H9 (cell line): Measurements from ENCODE around the gene SLC16A7. TPM values are rescaled to one million over a fixed set of nuclear protein-coding genes. Genes with fewer than 3 reads are reported as not detected.

Experiments used
- DNase-seq: peaks from one replicate; pipeline ENCODE4 v3.0.0-alpha.2; 2017
- H2AFZ ChIP-seq: one replicate; pipeline ENCODE4 v1.6.1; 2013; ENCODE audit warnings: mild to moderate bottlenecking, low read length, control low read depth, moderate library complexity
- H2AK5ac ChIP-seq: 2 replicates; pipeline ENCODE4 v1.6.1; 2013; ENCODE audit warnings: low read length, control low read depth, mixed read lengths; ENCODE audit not compliant: insufficient read length
- H2BK120ac ChIP-seq: one replicate; pipeline ENCODE4 v1.6.1; 2013; ENCODE audit warnings: low read depth, mild to moderate bottlenecking, low read length, control low read depth, inconsistent platforms; ENCODE audit not compliant: poor library complexity, severe bottlenecking
- H2BK12ac ChIP-seq: 2 replicates; pipeline ENCODE4 v1.6.1; 2013; ENCODE audit warnings: low read length, control low read depth, mixed read lengths, low read depth; ENCODE audit not compliant: insufficient read length
- H2BK15ac ChIP-seq: 2 replicates; pipeline ENCODE4 v1.6.1; 2013; ENCODE audit warnings: low read depth, low read length, control low read depth
- H2BK20ac ChIP-seq: one replicate; pipeline ENCODE4 v1.6.1; 2013; ENCODE audit warnings: low read depth, mild to moderate bottlenecking, low read length, control low read depth, inconsistent platforms; ENCODE audit not compliant: poor library complexity, severe bottlenecking
- H2BK5ac ChIP-seq: 2 replicates; pipeline ENCODE4 v1.6.1; 2013; ENCODE audit warnings: low read length, control low read depth, mixed read lengths; ENCODE audit not compliant: insufficient read length
- H3K14ac ChIP-seq: 2 replicates; pipeline ENCODE4 v1.6.1; 2013; ENCODE audit warnings: low read length, control low read depth; ENCODE audit not compliant: insufficient read depth
- H3K18ac ChIP-seq: 2 replicates; pipeline ENCODE4 v1.6.1; 2013; ENCODE audit warnings: low read depth, mild to moderate bottlenecking, mixed read lengths, low read length, control low read depth; ENCODE audit not compliant: insufficient read length
- H3K23ac ChIP-seq: 2 replicates; pipeline ENCODE4 v1.6.1; 2013; ENCODE audit warnings: low read length, control low read depth, mixed read lengths, low read depth; ENCODE audit not compliant: insufficient read length
- H3K23me2 ChIP-seq: 2 replicates; pipeline ENCODE4 v1.6.1; 2013; ENCODE audit warnings: low read depth, mild to moderate bottlenecking, mixed read lengths, low read length, control low read depth; ENCODE audit not compliant: insufficient read length, poor library complexity, severe bottlenecking
- H3K27ac ChIP-seq: 2 replicates; pipeline ENCODE4 v1.5.1; 2013; ENCODE audit warnings: low read length, control low read depth, mixed read lengths, low read depth; ENCODE audit not compliant: insufficient read length
- H3K27me3 ChIP-seq: 2 replicates; pipeline ENCODE4 v1.6.1; 2013; ENCODE audit warnings: low read length, control low read depth, inconsistent platforms; ENCODE audit not compliant: insufficient read depth
- H3K4ac ChIP-seq: 2 replicates; pipeline ENCODE4 v1.6.1; 2013; ENCODE audit warnings: low read depth, mild to moderate bottlenecking, control low read depth, inconsistent platforms, low read length, moderate library complexity
- H3K4me1 ChIP-seq: 2 replicates; pipeline ENCODE4 v1.6.1; 2013; ENCODE audit warnings: low read length, control low read depth, inconsistent platforms; ENCODE audit not compliant: insufficient read depth
- H3K4me2 ChIP-seq: 2 replicates; pipeline ENCODE4 v1.6.1; 2013; ENCODE audit warnings: low read length, control low read depth, mixed read lengths; ENCODE audit not compliant: insufficient read length, insufficient read depth
- H3K56ac ChIP-seq: 2 replicates; pipeline ENCODE4 v1.6.1; 2013; ENCODE audit warnings: low read depth, mild to moderate bottlenecking, mixed read lengths, low read length, control low read depth; ENCODE audit not compliant: insufficient read length
- H3K79me1 ChIP-seq: 2 replicates; pipeline ENCODE4 v1.6.1; 2013; ENCODE audit warnings: low read depth, mild to moderate bottlenecking, moderate library complexity, low read length, control low read depth, inconsistent platforms; ENCODE audit not compliant: insufficient read depth, poor library complexity, severe bottlenecking
- H3K79me2 ChIP-seq: 2 replicates; pipeline ENCODE4 v1.6.1; 2013; ENCODE audit warnings: low read length, control low read depth, inconsistent platforms; ENCODE audit not compliant: insufficient read depth
- H3K9ac ChIP-seq: 2 replicates; pipeline ENCODE4 v1.6.1; 2013; ENCODE audit warnings: low read length, control low read depth, mixed read lengths; ENCODE audit not compliant: insufficient read length; ENCODE audit errors: extremely low read depth
- H3K9me3 ChIP-seq: one replicate; pipeline ENCODE4 v1.6.1; 2013; ENCODE audit warnings: low read depth, low read length, inconsistent platforms; ENCODE audit not compliant: control insufficient read depth
- H3T11ph ChIP-seq: one replicate; pipeline ENCODE4 v1.6.1; 2013; ENCODE audit warnings: mild to moderate bottlenecking, low read length, control low read depth, inconsistent platforms
- H4K20me1 ChIP-seq: one replicate; pipeline ENCODE4 v1.6.1; 2013; ENCODE audit not compliant: control insufficient read depth, insufficient read length, insufficient read depth
- H4K5ac ChIP-seq: 2 replicates; pipeline ENCODE4 v1.6.1; 2013; ENCODE audit warnings: low read depth, mild to moderate bottlenecking, mixed read lengths, low read length, control low read depth; ENCODE audit not compliant: insufficient read length
- H4K8ac ChIP-seq: replicated peaks from 2 replicates; pipeline ENCODE4 v1.6.1; 2013; ENCODE audit warnings: low read length, control low read depth, mixed read lengths, low read depth; ENCODE audit not compliant: insufficient read length
- H4K91ac ChIP-seq: 2 replicates; pipeline ENCODE4 v1.6.1; 2013; ENCODE audit warnings: low read depth, mild to moderate bottlenecking, moderate library complexity, mixed read lengths, low read length, control low read depth; ENCODE audit not compliant: insufficient read length
- H3K27ac Mint-ChIP-seq, 3 experiments: 2 replicates in 2 of 3; 3 replicates in 1 of 3; pipeline ENCODE4 v1.8.0; 2020 to 2021; ENCODE audit warnings: mixed read lengths in 3 of 3, mild to moderate bottlenecking in 1 of 3, moderate library complexity in 1 of 3
- H3K27me3 Mint-ChIP-seq: 2 replicates; pipeline ENCODE4 v1.8.0; 2021; ENCODE audit warnings: low read depth, mild to moderate bottlenecking, moderate library complexity, mixed read lengths
- H3K36me3 Mint-ChIP-seq, 3 experiments: 2 replicates in 2 of 3; 3 replicates in 1 of 3; pipeline ENCODE4 v1.8.0; 2020 to 2021; ENCODE audit warnings: low read depth in 3 of 3, mixed read lengths in 3 of 3; ENCODE audit not compliant: insufficient read depth in 1 of 3
- H3K4me1 Mint-ChIP-seq, 2 experiments: 2 replicates each; pipeline ENCODE4 v1.8.0; 2020; ENCODE audit warnings: mixed read lengths in 2 of 2
- H3K4me3 Mint-ChIP-seq, 2 experiments: 2 replicates in 1 of 2; 3 replicates in 1 of 2; pipeline ENCODE4 v1.8.0; 2020 to 2021; ENCODE audit warnings: mild to moderate bottlenecking in 2 of 2, mixed read lengths in 2 of 2, moderate library complexity in 1 of 2
- H3K9me3 Mint-ChIP-seq, 2 experiments: 2 replicates in 1 of 2; 3 replicates in 1 of 2; pipeline ENCODE4 v1.8.0; 2020; ENCODE audit warnings: mild to moderate bottlenecking in 2 of 2, mixed read lengths in 2 of 2, moderate library complexity in 1 of 2
- CTCF ChIP-seq: fragments of 200-600 bp; sonication (generic); conservative IDR thresholded peaks from 3 replicates; pipeline ENCODE4 v1.8.0; 2021; ENCODE audit warnings: antibody characterized with exemption, mild to moderate bottlenecking
- WGBS: extraction: QIAGEN DNeasy Blood & Tissue Kit; methylation state at CpG from one replicate; pipeline ENCODE4 v1.1.7; 2013; ENCODE audit warnings: missing lambda C conversion rate, low lambda C conversion rate, mixed read lengths; ENCODE audit not compliant: insufficient read length; ENCODE audit errors: extremely low coverage; 5-methylcytosine and 5-hydroxymethylcytosine counted together
- total RNA-seq: library from RNA; stranded (reverse); gene quantifications from 2 replicates; pipeline ENCODE4 v1.2.1, GENCODE V29; 2021

The SLC16A7 gene
- total RNA-seq, 1 experiment from 2014 or later = 2.2 TPM

- Histone ChIP-seq H3K4ac (no peak overlapping the region), H3K9ac (no peak overlapping the region), H3K14ac (no peak overlapping the region), H3K79me1 (no peaks in the 10 kb centered on the region), H2BK5ac (no peak overlapping the region), H3K23me2 (no peaks in the 10 kb centered on the region), H2AFZ (no peak overlapping the region), H4K20me1 (no peaks in the 10 kb centered on the region), H3K18ac (no peak overlapping the region), H3T11ph (no peak overlapping the region), H4K8ac (no peak overlapping the region), H3K23ac (no peak overlapping the region), H4K5ac (no peak overlapping the region), H4K91ac (no peak overlapping the region), H2BK15ac (no peak overlapping the region), H2BK20ac (no peak overlapping the region), H3K56ac (no peak overlapping the region), H2AK5ac (no peak overlapping the region), H3K27me3 (no peaks in the 10 kb centered on the region), H3K4me2 (no peak overlapping the region), H3K27ac (no peak overlapping the region), H2BK120ac (no peak overlapping the region), H3K4me1 (no peaks in the 10 kb centered on the region), H2BK12ac (no peak overlapping the region), H3K9me3 (no peaks in the 10 kb centered on the region), H3K79me2 (no peaks in the 10 kb centered on the region)
- DNase-seq = no peak
- Mint-ChIP-seq H3K9me3 (no peaks in the 10 kb centered on the region), H3K4me1 (no peaks in the 10 kb centered on the region), H3K27ac (no peak overlapping the region), H3K4me3 (no peak overlapping the region), H3K27me3 (no peaks in the 10 kb centered on the region), H3K36me3 (no peaks in the 10 kb centered on the region)
- TF ChIP-seq CTCF = no peak
- no CpG with 5 or more reads among the region's 2 CpGs for WGBS
These were observed 123.9 kb downstream of the SLC16A7 start for GRCh38 chr12:59719701-59720100.
